Measurements from ENCODE around the gene CYS1.

DNA sequence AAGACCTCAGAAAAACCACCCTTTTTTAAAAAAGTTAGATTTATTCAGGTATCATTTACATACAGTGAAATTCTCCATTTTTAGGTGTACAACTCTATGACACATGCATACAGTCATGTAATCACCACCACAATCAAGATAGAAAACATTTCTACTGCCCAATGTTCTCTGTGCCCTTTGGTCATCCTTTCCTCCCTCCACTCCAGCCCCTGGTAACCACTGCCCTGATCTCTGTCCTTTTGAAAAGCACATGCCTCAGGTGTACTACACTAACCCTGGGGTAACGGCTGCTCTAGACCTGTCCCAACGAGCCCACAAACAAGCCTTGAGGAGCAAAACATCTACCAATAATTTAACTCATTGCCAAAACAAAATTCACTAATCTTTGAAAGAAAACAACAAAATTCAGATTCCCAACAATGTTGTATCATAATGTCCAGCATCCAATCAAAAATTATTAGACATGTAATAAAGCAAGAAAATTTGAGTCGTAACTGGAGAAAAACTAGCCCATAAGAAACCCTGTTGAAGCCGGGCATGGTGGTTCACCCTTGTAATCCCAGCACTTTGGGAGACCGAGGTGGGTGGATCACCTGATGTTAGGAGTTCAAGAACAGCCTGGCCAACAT is 62.8 kb downstream of the CYS1 start:
- TF ChIP-seq, protein P1, sequence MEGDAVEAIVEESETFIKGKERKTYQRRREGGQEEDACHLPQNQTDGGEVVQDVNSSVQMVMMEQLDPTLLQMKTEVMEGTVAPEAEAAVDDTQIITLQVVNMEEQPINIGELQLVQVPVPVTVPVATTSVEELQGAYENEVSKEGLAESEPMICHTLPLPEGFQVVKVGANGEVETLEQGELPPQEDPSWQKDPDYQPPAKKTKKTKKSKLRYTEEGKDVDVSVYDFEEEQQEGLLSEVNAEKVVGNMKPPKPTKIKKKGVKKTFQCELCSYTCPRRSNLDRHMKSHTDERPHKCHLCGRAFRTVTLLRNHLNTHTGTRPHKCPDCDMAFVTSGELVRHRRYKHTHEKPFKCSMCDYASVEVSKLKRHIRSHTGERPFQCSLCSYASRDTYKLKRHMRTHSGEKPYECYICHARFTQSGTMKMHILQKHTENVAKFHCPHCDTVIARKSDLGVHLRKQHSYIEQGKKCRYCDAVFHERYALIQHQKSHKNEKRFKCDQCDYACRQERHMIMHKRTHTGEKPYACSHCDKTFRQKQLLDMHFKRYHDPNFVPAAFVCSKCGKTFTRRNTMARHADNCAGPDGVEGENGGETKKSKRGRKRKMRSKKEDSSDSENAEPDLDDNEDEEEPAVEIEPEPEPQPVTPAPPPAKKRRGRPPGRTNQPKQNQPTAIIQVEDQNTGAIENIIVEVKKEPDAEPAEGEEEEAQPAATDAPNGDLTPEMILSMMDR (IDR thresholded peaks at IDR 0.05; ENCODE audit: insufficient read depth, low read depth, low read length) = no peak
- TF ChIP-seq EZH2 (IDR thresholded peaks at IDR 0.05; ENCODE audit: insufficient read depth, low read length) = no peak

Measured in astrocyte (in vitro differentiated cells and primary cell).